WERI-Rb-1 (cell line): ENCODE results near the gene SDSL.

Source experiments
- DNase-seq: peaks from one replicate; pipeline ENCODE4 v3.0.0-alpha.2; 2020
- H3K27ac ChIP-seq: fragments of 250-450 bp; sonication (Bioruptor Pico); 2 replicates; pipeline ENCODE4 v1.5.1; 2020; ENCODE audit warnings: mild to moderate bottlenecking, moderate library complexity
- H3K27me3 ChIP-seq: fragments of 250-450 bp; sonication (Bioruptor Pico); 2 replicates; pipeline ENCODE4 v1.5.1; 2021; ENCODE audit warnings: mild to moderate bottlenecking, low read depth, moderate library complexity; ENCODE audit not compliant: insufficient read depth, severe bottlenecking
- H3K36me3 ChIP-seq: fragments of 250-450 bp; sonication (Bioruptor Pico); 2 replicates; pipeline ENCODE4 v1.5.1; 2020; ENCODE audit warnings: mild to moderate bottlenecking, moderate library complexity
- H3K4me3 ChIP-seq: 2 replicates; pipeline ENCODE4 v1.5.1; 2011; ENCODE audit warnings: low read depth, mild to moderate bottlenecking, control low read depth, low read length
- H3K9me3 ChIP-seq: fragments of 250-450 bp; sonication (Bioruptor Pico); 2 replicates; pipeline ENCODE4 v1.5.1; 2021; ENCODE audit warnings: mild to moderate bottlenecking, moderate library complexity; ENCODE audit not compliant: severe bottlenecking
- CTCF ChIP-seq: IDR thresholded peaks from 2 replicates; pipeline ENCODE4 v1.5.1; 2011; ENCODE audit warnings: low read depth, mild to moderate bottlenecking, control low read depth, inconsistent platforms, low read length

The SDSL gene

GRCh38 chr12:113457710-113458109, 35.5 kb downstream of the SDSL start:
- Histone ChIP-seq H3K4me3 (no peak overlapping the region), H3K36me3 (no peaks in the 10 kb centered on the region), H3K27ac (no peak overlapping the region), H3K27me3 (no peaks in the 10 kb centered on the region), H3K9me3 (no peaks in the 10 kb centered on the region)
- no peak for TF ChIP-seq CTCF
- DNase-seq: no peak

- Histone ChIP-seq H3K9me3 (no peaks in the 10 kb centered on the region), H3K27me3 (peaks cover 22% of the 10 kb centered on the region), H3K36me3 (no peaks in the 10 kb centered on the region), H3K27ac (no peak overlapping the region), H3K4me3 (no peak overlapping the region)
- no peak for TF ChIP-seq CTCF
- DNase-seq: no peak
Observed at GRCh38 chr12:113459981-113460380, 37.8 kb downstream of the SDSL start.

DNA sequence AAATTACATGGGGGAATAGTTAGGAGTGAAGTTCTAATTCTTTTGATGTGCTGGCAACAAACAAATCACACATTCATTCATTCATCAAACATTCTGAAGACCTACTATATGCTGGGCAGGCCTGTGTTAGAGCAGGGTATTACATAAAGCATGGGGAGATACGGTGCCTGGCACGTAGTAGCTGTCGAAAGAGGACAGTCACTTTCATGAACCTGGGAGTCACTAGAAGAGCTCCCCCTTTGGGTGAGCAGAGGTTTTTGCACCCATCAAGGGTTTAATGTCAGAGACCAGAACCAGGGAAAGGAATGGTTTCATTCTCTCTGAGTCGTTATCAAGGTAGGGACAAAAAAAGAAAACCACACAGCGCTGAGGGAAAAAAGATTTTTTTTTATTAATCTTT, 39.5 kb downstream of the SDSL start:
- Histone ChIP-seq H3K4me3 (no peak overlapping the region), H3K27ac (no peak overlapping the region), H3K27me3 (peaks cover 32% of the 10 kb centered on the region), H3K9me3 (no peaks in the 10 kb centered on the region), H3K36me3 (no peaks in the 10 kb centered on the region)
- DNase-seq: peak; percentile 41
- peak; percentile 73 for TF ChIP-seq CTCF

DNA sequence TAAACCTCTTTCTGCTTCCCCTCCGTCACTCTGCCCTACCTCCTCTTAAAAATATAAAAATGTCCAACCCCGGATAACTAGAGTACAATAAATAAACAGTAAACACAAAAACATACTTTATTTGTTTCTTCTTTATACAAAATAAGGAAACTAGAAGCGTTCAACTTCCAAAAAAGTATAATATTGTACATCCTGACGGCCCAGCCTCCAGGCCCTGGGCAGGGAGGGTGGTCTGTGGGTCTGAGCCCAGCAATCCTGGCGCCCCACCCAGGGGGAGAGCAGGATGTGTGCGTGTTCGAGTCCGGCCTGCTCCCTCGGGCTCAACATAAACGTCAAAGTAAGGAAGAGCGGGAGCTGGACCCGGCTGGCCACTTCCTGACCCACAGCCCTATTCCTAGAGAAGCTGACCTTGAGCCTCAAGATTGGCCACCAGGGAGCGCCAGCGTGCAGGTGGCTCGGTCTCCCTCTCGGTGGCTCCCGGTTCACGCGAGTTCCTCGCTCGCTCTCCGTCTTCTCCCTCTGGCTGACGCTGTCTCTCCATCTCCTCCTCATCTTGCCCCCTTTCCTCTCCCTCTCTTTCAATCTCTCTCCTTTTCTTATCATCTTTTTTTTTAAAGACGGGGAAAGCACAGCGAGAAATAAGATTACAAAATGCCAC, 40.1 kb downstream of the SDSL start:
- Histone ChIP-seq H3K4me3 (peak overlapping the region; percentile 46), H3K9me3 (peaks cover 4% of the 10 kb centered on the region), H3K27me3 (peaks cover 32% of the 10 kb centered on the region), H3K27ac (no peak overlapping the region), H3K36me3 (no peaks in the 10 kb centered on the region)
- DNase-seq: peak; percentile 90
- TF ChIP-seq CTCF: peak; percentile 99

DNA sequence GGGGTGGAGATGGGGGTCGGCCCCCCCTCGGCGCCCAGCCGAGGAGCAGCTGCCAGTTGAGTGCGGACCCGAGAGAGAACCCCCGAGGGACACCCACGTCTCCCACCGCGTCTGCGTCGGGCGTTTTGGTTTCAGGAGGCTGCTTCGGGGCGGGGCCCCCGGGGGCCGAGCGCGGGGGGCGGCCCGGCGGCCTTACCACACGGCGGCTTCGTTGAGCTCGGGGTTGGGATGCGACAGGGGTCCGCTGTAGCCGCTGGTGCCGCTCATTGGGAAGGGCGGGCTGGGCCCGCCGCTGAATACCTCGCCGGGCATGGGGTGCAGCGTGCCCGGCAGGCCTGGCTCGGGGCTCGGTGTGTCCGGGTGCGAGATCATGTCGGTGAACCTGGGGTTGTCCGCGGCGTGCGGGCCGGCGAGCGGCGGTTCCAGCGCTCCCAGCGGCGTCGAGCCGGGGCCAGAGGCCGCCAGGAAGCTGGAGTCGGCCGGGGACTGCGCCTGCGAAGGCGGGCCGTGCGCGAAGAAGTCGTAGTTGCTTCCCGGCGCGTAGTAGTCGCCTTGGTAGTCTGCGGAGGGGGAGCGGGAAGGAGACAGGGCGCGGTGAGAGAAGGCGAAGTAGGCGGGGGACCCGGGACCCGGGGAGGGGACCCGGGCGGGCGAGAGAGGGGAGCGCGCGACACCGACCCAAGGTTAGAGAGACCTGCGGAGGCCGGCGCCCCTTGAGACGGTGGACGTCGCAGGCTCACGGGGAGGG, 41.0 kb downstream of the SDSL start:
- H3K9me3 ChIP-seq: peaks cover 10% of the 10 kb centered on the region
- peak overlapping the region; percentile 46 for H3K4me3 ChIP-seq
- H3K27ac ChIP-seq: no peak overlapping the region
- H3K36me3 ChIP-seq: no peaks in the 10 kb centered on the region
- TF ChIP-seq CTCF: no peak
- no peak for DNase-seq
- peaks cover 32% of the 10 kb centered on the region for H3K27me3 ChIP-seq
